B cell (primary cell): Measurements from ENCODE around the gene TALDO1. TPM values are rescaled to one million over a fixed set of nuclear protein-coding genes. Genes with fewer than 3 reads are reported as not detected.
A peak's percentile ranks its signal among the peaks of the same experiment; 100 is the strongest.

Experiments
- ATAC-seq: fragments of 200-7000 bp; cut with Tn5 transposase; one replicate; pipeline ENCODE4 v1.10.0; 2021; ENCODE audit warnings: low read depth, mild to moderate bottlenecking, moderate number of reproducible peaks, moderate library complexity
- CTCF ChIA-PET: fragments of 350-600 bp; sonication (Branson Sonifier 250); formaldehyde crosslinking; loops from one replicate; lab custom pipeline; 2021; ENCODE audit warnings: antibody characterized with exemption, inconsistent platforms; lab: Charles Lee
- POLR2A ChIA-PET: fragments of 350-600 bp; sonication (Branson Sonifier 250); formaldehyde crosslinking; loops from one replicate; lab custom pipeline; 2021; ENCODE audit warnings: antibody characterized with exemption; lab: Charles Lee
- DNase-seq: peaks from one replicate; pipeline ENCODE4 v3.0.0; 2013
- H2AFZ ChIP-seq: 2 replicates; pipeline ENCODE4 v1.6.1; 2012; ENCODE audit warnings: mild to moderate bottlenecking, low read depth, low read length; ENCODE audit not compliant: insufficient read depth, poor library complexity, severe bottlenecking
- H3K27ac ChIP-seq, 2 donors: 1 replicate in 1 of 2; 2 replicates in 1 of 2; pipeline ENCODE4 v1.5.1; 2012 to 2013; ENCODE audit warnings: low read length in 2 of 2, mild to moderate bottlenecking in 2 of 2, moderate library complexity in 1 of 2
- H3K27me3 ChIP-seq, 4 experiments: fragments of 200-600 bp in 1 of 4; sonication (generic) in 1 of 4; replicated peaks in 1 of 4; 1 replicate in 2 of 4; 2 replicates in 2 of 4; pipeline versions ENCODE4 v1.6.1 to v1.7.0; 2013 to 2016; ENCODE audit warnings: low read length in 3 of 4, mild to moderate bottlenecking in 2 of 4, mixed read lengths in 1 of 4, moderate library complexity in 1 of 4; ENCODE audit not compliant: insufficient read depth in 4 of 4, control insufficient read depth in 3 of 4; ENCODE audit errors: control extremely low read depth in 1 of 4
- H3K36me3 ChIP-seq, 2 experiments: replicated peaks in 1 of 2; 1 replicate in 1 of 2; 2 replicates in 1 of 2; pipeline versions ENCODE4 v1.6.1 to v1.7.1; 2013; ENCODE audit warnings: low read length in 1 of 2; ENCODE audit not compliant: insufficient read depth in 2 of 2, control insufficient read depth in 1 of 2; ENCODE audit errors: control extremely low read depth in 1 of 2, extremely low read depth in 1 of 2
- H3K4me1 ChIP-seq, 2 donors: fragments of 200-600 bp in 1 of 2; sonication (generic) in 1 of 2; 1 replicate in 1 of 2; 2 replicates in 1 of 2; pipeline versions ENCODE4 v1.5.1 to v1.6.1; 2013 to 2017; ENCODE audit warnings: low read length in 2 of 2; ENCODE audit not compliant: control insufficient read depth in 2 of 2, insufficient read depth in 2 of 2
- H3K4me2 ChIP-seq: replicated peaks from 2 replicates; pipeline ENCODE3; 2012; ENCODE audit warnings: mild to moderate bottlenecking, low read depth, low read length; ENCODE audit not compliant: poor library complexity, severe bottlenecking
- H3K4me3 ChIP-seq, 5 experiments: fragments of 200-600 bp in 1 of 5; sonication (generic) in 1 of 5; 1 replicate in 3 of 5; 2 replicates in 2 of 5; pipeline versions ENCODE4 v1.5.1 to v1.7.0; 2011 to 2016; ENCODE audit warnings: low read length in 4 of 5, mild to moderate bottlenecking in 4 of 5, low read depth in 2 of 5, control low read depth in 1 of 5, moderate library complexity in 1 of 5; ENCODE audit not compliant: insufficient read depth in 1 of 5; ENCODE audit errors: control extremely low read depth in 1 of 5, extremely low read depth in 1 of 5
- H3K79me2 ChIP-seq: fragments of 200-600 bp; sonication (generic); one replicate; pipeline ENCODE4 v1.6.0; 2016; ENCODE audit warnings: low read length; ENCODE audit not compliant: control insufficient read depth, insufficient read depth
- H3K9ac ChIP-seq: fragments of 200-600 bp; sonication (generic); 2 replicates; pipeline ENCODE4 v1.6.1; 2017; ENCODE audit warnings: mild to moderate bottlenecking, low read length, moderate library complexity
- H3K9me3 ChIP-seq, 3 donors: one replicate each; pipeline versions ENCODE4 v1.6.1 to v1.7.1; 2013; ENCODE audit warnings: low read length in 2 of 3; ENCODE audit not compliant: control insufficient read depth in 2 of 3, insufficient read depth in 1 of 3; ENCODE audit errors: control extremely low read depth in 1 of 3
- H4K20me1 ChIP-seq: 2 replicates; pipeline ENCODE4 v1.6.0; 2012; ENCODE audit warnings: mild to moderate bottlenecking, low read length; ENCODE audit not compliant: insufficient read depth, control insufficient read depth, poor library complexity, severe bottlenecking
- H3K27ac Mint-ChIP-seq: one replicate; pipeline ENCODE4 v1.8.0; 2021; ENCODE audit warnings: mixed read lengths
- H3K27me3 Mint-ChIP-seq: one replicate; pipeline ENCODE4 v1.8.0; 2021; ENCODE audit warnings: mixed read lengths
- H3K4me1 Mint-ChIP-seq: one replicate; pipeline ENCODE4 v1.8.0; 2021; ENCODE audit warnings: mixed read lengths
- H3K4me3 Mint-ChIP-seq: one replicate; pipeline ENCODE4 v1.8.0; 2021; ENCODE audit warnings: mixed read lengths
- H3K9me3 Mint-ChIP-seq: one replicate; pipeline ENCODE4 v1.8.0; 2022; ENCODE audit warnings: mixed read lengths; ENCODE audit not compliant: insufficient read depth
- EZH2 ChIP-seq: IDR thresholded peaks from 2 replicates; pipeline ENCODE4 v1.6.1; 2012; ENCODE audit warnings: borderline replicate concordance, low read depth, mild to moderate bottlenecking, moderate library complexity, low read length; ENCODE audit not compliant: insufficient read depth, poor library complexity, severe bottlenecking
- WGBS: methylation state at CpG from one replicate; pipeline ENCODE4 v1.1.5; 2013; ENCODE audit warnings: missing lambda C conversion rate; ENCODE audit not compliant: insufficient coverage; 5-methylcytosine and 5-hydroxymethylcytosine counted together
- intact Hi-C: fragments of 100-400 bp; cut with micrococcal nuclease; formaldehyde crosslinking; loops from one replicate; pipeline ENCODE4 v1.10.0; 2022
- polyA plus RNA-seq: library from polyadenylated mRNA; depleted of rRNA; stranded (reverse); fragments of >200 nt; gene quantifications from 2 replicates; pipeline ENCODE4 v1.2.3, GENCODE V29; 2012
- total RNA-seq, 2 donors: library from RNA; stranded (reverse); fragments of 120-200 nt in 1 of 2; gene quantifications; 1 replicate in 1 of 2; 2 replicates in 1 of 2; pipeline versions ENCODE4 v1.2.3 to v1.2.4, GENCODE V29; 2013 to 2022
- TF ChIP-seq, protein P1 (sequence below): fragments of 200-600 bp; IDR thresholded peaks from one replicate; pipeline ENCODE4 v1.8.0; 2022; ENCODE audit warnings: antibody characterized with exemption, mild to moderate bottlenecking

The TALDO1 gene
- total and polyA plus RNA-seq, 2 donors (not counting 1 experiment from before 2014, with no cell fraction given) = 82.4 to 116 TPM

DNA sequence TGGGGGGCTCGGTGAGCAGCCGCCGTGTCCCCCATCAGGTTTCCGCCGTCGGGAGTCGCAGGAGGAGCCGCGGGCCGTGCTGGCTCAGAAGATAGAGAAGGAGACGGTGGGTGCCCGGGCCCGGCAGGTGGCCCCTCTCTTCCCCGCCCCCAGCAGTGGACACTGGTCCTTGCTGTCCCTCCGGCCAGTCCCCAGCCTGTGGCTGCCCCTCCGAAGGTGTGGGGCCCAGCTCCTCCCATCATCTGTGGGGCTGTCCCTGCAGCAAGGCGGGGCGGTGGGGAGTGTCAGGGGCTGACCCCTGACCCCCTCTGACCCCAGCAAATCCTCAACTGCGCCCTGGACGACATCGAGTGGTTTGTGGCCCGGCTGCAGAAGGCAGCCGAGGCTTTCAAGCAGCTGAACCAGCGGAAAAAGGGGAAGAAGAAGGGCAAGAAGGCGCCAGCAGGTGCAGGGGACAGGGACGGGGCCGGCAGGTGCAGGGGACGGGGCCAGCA is 26.0 kb upstream of the TALDO1 start:
- 7% methylated on average over 28 of the region's 28 CpGs for WGBS

More for the DNA sequence above, 26.0 kb upstream of the TALDO1 start:
- Histone ChIP-seq H3K79me2 (no peaks in the 10 kb centered on the region), H3K9ac (peak overlapping the region; percentile 74), H2AFZ (peak overlapping the region; percentile 80), H3K27me3 (peaks cover 0 to 32% (median 4%) of the 10 kb centered on the region in 4 experiments), H3K9me3 (no peaks in the 10 kb centered on the region), H4K20me1 (no peaks in the 10 kb centered on the region), H3K4me3 (peak overlapping the region in 4 of 5 experiments; percentile 40 to 65 (median 51)), H3K4me1 (peaks cover 25 to 37% of the 10 kb centered on the region in 2 donors), H3K36me3 (no peaks in the 10 kb centered on the region), H3K27ac (peak overlapping the region in 1 of 2 donors; percentile 59), H3K4me2 (peak overlapping the region; percentile 99)
- intact Hi-C loops = loop anchor here (5.0 to 10.0 kb wide), 2 partner anchors 106 to 184 kb away; partner anchors contain the start of genes HRAS, IRF7 and LRRC56
- DNase-seq = peak; percentile 74
- Mint-ChIP-seq H3K4me1 (peaks cover 29% of the 10 kb centered on the region), H3K4me3 (peak overlapping the region; percentile 90), H3K27me3 (peaks cover 8% of the 10 kb centered on the region), H3K9me3 (no peaks in the 10 kb centered on the region), H3K27ac (peak overlapping the region; percentile 81)
- ATAC-seq = peak; percentile 34
- CTCF ChIA-PET = interaction anchor here (1.0 to 8.2 kb wide), 9 partner anchors 17 to 185 kb away, joined by 3 to 104 read pairs (median 5); partner anchors contain the start of genes DEAF1, HRAS, IRF7 and TMEM80
- TF ChIP-seq, protein P1, sequence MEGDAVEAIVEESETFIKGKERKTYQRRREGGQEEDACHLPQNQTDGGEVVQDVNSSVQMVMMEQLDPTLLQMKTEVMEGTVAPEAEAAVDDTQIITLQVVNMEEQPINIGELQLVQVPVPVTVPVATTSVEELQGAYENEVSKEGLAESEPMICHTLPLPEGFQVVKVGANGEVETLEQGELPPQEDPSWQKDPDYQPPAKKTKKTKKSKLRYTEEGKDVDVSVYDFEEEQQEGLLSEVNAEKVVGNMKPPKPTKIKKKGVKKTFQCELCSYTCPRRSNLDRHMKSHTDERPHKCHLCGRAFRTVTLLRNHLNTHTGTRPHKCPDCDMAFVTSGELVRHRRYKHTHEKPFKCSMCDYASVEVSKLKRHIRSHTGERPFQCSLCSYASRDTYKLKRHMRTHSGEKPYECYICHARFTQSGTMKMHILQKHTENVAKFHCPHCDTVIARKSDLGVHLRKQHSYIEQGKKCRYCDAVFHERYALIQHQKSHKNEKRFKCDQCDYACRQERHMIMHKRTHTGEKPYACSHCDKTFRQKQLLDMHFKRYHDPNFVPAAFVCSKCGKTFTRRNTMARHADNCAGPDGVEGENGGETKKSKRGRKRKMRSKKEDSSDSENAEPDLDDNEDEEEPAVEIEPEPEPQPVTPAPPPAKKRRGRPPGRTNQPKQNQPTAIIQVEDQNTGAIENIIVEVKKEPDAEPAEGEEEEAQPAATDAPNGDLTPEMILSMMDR = no peak
- no peak for TF ChIP-seq EZH2
- POLR2A ChIA-PET = interaction anchor here (0.6 to 8.2 kb wide), 4 partner anchors 26 to 166 kb away, joined by 4 to 105 read pairs (median 8); partner anchors contain the start of genes DEAF1, PHRF1 and TMEM80
